ENCODE measurements around the gene PRKN.

GRCh38 chr6:162721404-162721687 lies 6.2 kb downstream of the PRKN start:
- TF ChIP-seq CTCF (IDR thresholded peaks at IDR 0.05; ENCODE audit: insufficient read depth, low read length): no peak
- TF ChIP-seq POLR2AphosphoS5 (IDR thresholded peaks at IDR 0.05; ENCODE audit: low read depth): no peak
- TF ChIP-seq GABPA (IDR thresholded peaks at IDR 0.05; ENCODE audit: low read depth): no peak
- no peak for TF ChIP-seq SPI1 (IDR thresholded peaks at IDR 0.05; ENCODE audit: borderline replicate concordance, low read depth)
- TF ChIP-seq, protein P1, sequence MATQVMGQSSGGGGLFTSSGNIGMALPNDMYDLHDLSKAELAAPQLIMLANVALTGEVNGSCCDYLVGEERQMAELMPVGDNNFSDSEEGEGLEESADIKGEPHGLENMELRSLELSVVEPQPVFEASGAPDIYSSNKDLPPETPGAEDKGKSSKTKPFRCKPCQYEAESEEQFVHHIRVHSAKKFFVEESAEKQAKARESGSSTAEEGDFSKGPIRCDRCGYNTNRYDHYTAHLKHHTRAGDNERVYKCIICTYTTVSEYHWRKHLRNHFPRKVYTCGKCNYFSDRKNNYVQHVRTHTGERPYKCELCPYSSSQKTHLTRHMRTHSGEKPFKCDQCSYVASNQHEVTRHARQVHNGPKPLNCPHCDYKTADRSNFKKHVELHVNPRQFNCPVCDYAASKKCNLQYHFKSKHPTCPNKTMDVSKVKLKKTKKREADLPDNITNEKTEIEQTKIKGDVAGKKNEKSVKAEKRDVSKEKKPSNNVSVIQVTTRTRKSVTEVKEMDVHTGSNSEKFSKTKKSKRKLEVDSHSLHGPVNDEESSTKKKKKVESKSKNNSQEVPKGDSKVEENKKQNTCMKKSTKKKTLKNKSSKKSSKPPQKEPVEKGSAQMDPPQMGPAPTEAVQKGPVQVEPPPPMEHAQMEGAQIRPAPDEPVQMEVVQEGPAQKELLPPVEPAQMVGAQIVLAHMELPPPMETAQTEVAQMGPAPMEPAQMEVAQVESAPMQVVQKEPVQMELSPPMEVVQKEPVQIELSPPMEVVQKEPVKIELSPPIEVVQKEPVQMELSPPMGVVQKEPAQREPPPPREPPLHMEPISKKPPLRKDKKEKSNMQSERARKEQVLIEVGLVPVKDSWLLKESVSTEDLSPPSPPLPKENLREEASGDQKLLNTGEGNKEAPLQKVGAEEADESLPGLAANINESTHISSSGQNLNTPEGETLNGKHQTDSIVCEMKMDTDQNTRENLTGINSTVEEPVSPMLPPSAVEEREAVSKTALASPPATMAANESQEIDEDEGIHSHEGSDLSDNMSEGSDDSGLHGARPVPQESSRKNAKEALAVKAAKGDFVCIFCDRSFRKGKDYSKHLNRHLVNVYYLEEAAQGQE (IDR thresholded peaks at IDR 0.05; ENCODE audit: insufficient replicate concordance, low read depth): no peak
